SK-N-SH (cell line): ENCODE measurements around the gene ANKS1B. TPM values are rescaled to one million over a fixed set of nuclear protein-coding genes. Genes with fewer than 3 reads are reported as not detected.

Source experiments
- CTCF ChIA-PET: fragments of 300-600, 350-600 bp; formaldehyde crosslinking; extraction: SDS; loops from one replicate; lab custom pipeline; 2021; lab: Yijun Ruan, JAX
- POLR2A ChIA-PET: fragments of 350-600 bp; sonication (Branson Sonifier 250); formaldehyde crosslinking; extraction: SDS; loops from one replicate; lab custom pipeline; 2020; ENCODE audit warnings: antibody characterized with exemption, inconsistent platforms; lab: Yijun Ruan, JAX
- DNase-seq: peaks from one replicate; pipeline ENCODE4 v3.0.0; 2012
- H2AFZ ChIP-seq: fragments of 200-600 bp; sonication (generic); 2 replicates; pipeline ENCODE4 v1.8.1; 2016; ENCODE audit warnings: antibody characterized with exemption, mild to moderate bottlenecking, low read depth
- H3F3A ChIP-seq: fragments of 200-600 bp; sonication (generic); replicated peaks from 2 replicates; pipeline ENCODE3; 2016; ENCODE audit warnings: antibody characterized with exemption, mild to moderate bottlenecking; ENCODE audit not compliant: insufficient read depth
- H3K27ac ChIP-seq, 2 experiments: fragments of 200-500 bp in 1 of 2; fragments of 200-600 bp in 1 of 2; sonication (Bioruptor generic) in 1 of 2; sonication (generic), shearing (Covaris generic) in 1 of 2; 2 replicates each; pipeline versions ENCODE4 v1.5.1 to v1.6.1; 2014 to 2016; ENCODE audit warnings: low read depth in 2 of 2, inconsistent platforms in 1 of 2, low read length in 1 of 2, mild to moderate bottlenecking in 1 of 2, mixed read lengths in 1 of 2
- H3K27me3 ChIP-seq: fragments of 200-600 bp; sonication (generic), shearing (Covaris generic); 2 replicates; pipeline ENCODE4 v1.6.1; 2016; ENCODE audit warnings: mixed run types; ENCODE audit not compliant: insufficient read depth
- H3K36me3 ChIP-seq, 2 experiments: fragments of 200-500 bp in 1 of 2; fragments of 200-600 bp in 1 of 2; sonication (Bioruptor generic) in 1 of 2; sonication (generic) in 1 of 2; replicated peaks in 1 of 2; 2 replicates each; pipeline versions ENCODE3 to v1.5.1; 2014 to 2016; ENCODE audit warnings: low read length in 1 of 2, mild to moderate bottlenecking in 1 of 2; ENCODE audit not compliant: insufficient read depth in 2 of 2, control insufficient read depth in 1 of 2
- H3K4me1 ChIP-seq, 2 experiments: fragments of 200-500 bp in 1 of 2; fragments of 200-600 bp in 1 of 2; sonication (Bioruptor generic) in 1 of 2; sonication (generic), shearing (Covaris generic) in 1 of 2; 2 replicates each; pipeline versions ENCODE4 v1.5.1 to v1.6.1; 2014 to 2016; ENCODE audit warnings: low read depth in 1 of 2, low read length in 1 of 2, mixed run types in 1 of 2; ENCODE audit not compliant: insufficient read depth in 2 of 2, control insufficient read depth in 1 of 2
- H3K4me2 ChIP-seq: fragments of 200-600 bp; sonication (generic), shearing (Covaris generic); 2 replicates; pipeline ENCODE4 v1.6.1; 2017; ENCODE audit warnings: mixed run types
- H3K4me3 ChIP-seq, 2 experiments: fragments of 200-500 bp in 1 of 2; fragments of 200-600 bp in 1 of 2; sonication (Bioruptor generic) in 1 of 2; sonication (generic), shearing (Covaris generic) in 1 of 2; 2 replicates each; pipeline versions ENCODE4 v1.5.1 to v1.8.1; 2014 to 2016; ENCODE audit warnings: low read depth in 2 of 2, inconsistent platforms in 1 of 2, low read length in 1 of 2, mild to moderate bottlenecking in 1 of 2, mixed read lengths in 1 of 2, moderate library complexity in 1 of 2
- H3K79me2 ChIP-seq: fragments of 200-600 bp; sonication (generic); 2 replicates; pipeline ENCODE4 v1.8.1; 2017; ENCODE audit warnings: mild to moderate bottlenecking; ENCODE audit not compliant: insufficient read depth
- H3K9ac ChIP-seq: fragments of 200-600 bp; sonication (generic); 2 replicates; pipeline ENCODE4 v1.6.1; 2017; ENCODE audit warnings: mixed run types
- H3K9me2 ChIP-seq: fragments of 200-600 bp; sonication (generic); 2 replicates; pipeline ENCODE4 v1.6.1; 2017; ENCODE audit warnings: mixed run types
- H3K9me3 ChIP-seq: fragments of 200-600 bp; sonication (generic); 2 replicates; pipeline ENCODE4 v1.6.1; 2017; ENCODE audit warnings: mixed run types, mild to moderate bottlenecking, moderate library complexity
- H4K20me1 ChIP-seq: fragments of 200-600 bp; sonication (generic); 2 replicates; pipeline ENCODE4 v1.6.1; 2017; ENCODE audit warnings: mild to moderate bottlenecking, mixed run types; ENCODE audit not compliant: insufficient read depth
- CHD2 ChIP-seq: fragments of 150-350 bp; IDR thresholded peaks from 2 replicates; pipeline ENCODE4 v1.6.1; 2018; ENCODE audit warnings: low read length; ENCODE audit not compliant: partially characterized antibody
- CTCF ChIP-seq: fragments of 200-600 bp; sonication (generic); IDR thresholded peaks from 2 replicates; pipeline ENCODE4 v1.6.1; 2017; ENCODE audit warnings: antibody characterized with exemption, mild to moderate bottlenecking, moderate library complexity
- EP300 ChIP-seq, 2 experiments: IDR thresholded peaks; 2 replicates each; pipeline versions ENCODE4 v1.4.0 to v1.6.1; 2012; ENCODE audit warnings: borderline replicate concordance in 1 of 2, low read depth in 1 of 2, low read length in 1 of 2
- EZH2phosphoT487 ChIP-seq: fragments of 200-600 bp; sonication (generic); IDR thresholded peaks from 2 replicates; pipeline ENCODE4 v1.6.1; 2017; ENCODE audit warnings: low read depth, mixed run types, mild to moderate bottlenecking, antibody characterized with exemption, moderate library complexity, borderline replicate concordance
- FOSL2 ChIP-seq: IDR thresholded peaks from 2 replicates; pipeline ENCODE4 v1.4.0; 2012; ENCODE audit warnings: low read depth, mild to moderate bottlenecking, moderate library complexity, borderline replicate concordance
- FOXJ3 ChIP-seq: sonication (generic); formaldehyde crosslinking; IDR thresholded peaks from 2 replicates; pipeline ENCODE4 v1.5.1; 2020; ENCODE audit warnings: mild to moderate bottlenecking, missing genetic modification reagents
- FOXM1 ChIP-seq: IDR thresholded peaks from 2 replicates; pipeline ENCODE4 v1.4.0; 2012; ENCODE audit warnings: low read depth, mild to moderate bottlenecking
- GATA2 ChIP-seq: sonication (generic); formaldehyde crosslinking; IDR thresholded peaks from 2 replicates; pipeline ENCODE4 v1.5.0; 2020; ENCODE audit warnings: mild to moderate bottlenecking, missing genetic modification reagents
- MAX ChIP-seq: IDR thresholded peaks from 2 replicates; pipeline ENCODE4 v1.4.0; 2012; ENCODE audit warnings: low read depth
- MXI1 ChIP-seq: IDR thresholded peaks from 2 replicates; pipeline ENCODE4 v1.6.1; 2012; ENCODE audit warnings: mild to moderate bottlenecking, low read depth, low read length, improper control_type of control experiment
- POLR2AphosphoS5 ChIP-seq: IDR thresholded peaks from 2 replicates; pipeline ENCODE4 v1.6.1; 2012; ENCODE audit warnings: low read depth, low read length
- RCOR1 ChIP-seq: fragments of 150-350 bp; IDR thresholded peaks from 2 replicates; pipeline ENCODE4 v1.6.1; 2017; ENCODE audit warnings: antibody characterized with exemption, low read length
- RFX5 ChIP-seq: IDR thresholded peaks from 2 replicates; pipeline ENCODE4 v1.6.1; 2012; ENCODE audit warnings: mild to moderate bottlenecking, improper control_type of control experiment, low read length
- SIN3A ChIP-seq: IDR thresholded peaks from 2 replicates; pipeline ENCODE4 v1.6.1; 2012; ENCODE audit warnings: low read depth, mild to moderate bottlenecking, low read length, moderate library complexity, borderline replicate concordance
- SMC3 ChIP-seq: IDR thresholded peaks from 2 replicates; pipeline ENCODE4 v1.6.1; 2012; ENCODE audit warnings: low read depth, low read length, improper control_type of control experiment
- TCF12 ChIP-seq: IDR thresholded peaks from 2 replicates; pipeline ENCODE4 v1.4.0; 2012
- USF1 ChIP-seq: IDR thresholded peaks from 2 replicates; pipeline ENCODE4 v1.4.0; 2012; ENCODE audit warnings: low read depth, borderline replicate concordance
- USF2 ChIP-seq: fragments of 150-350 bp; IDR thresholded peaks from 2 replicates; pipeline ENCODE4 v1.6.1; 2017; ENCODE audit warnings: antibody characterized with exemption, low read length, low read depth, borderline replicate concordance
- YY1 ChIP-seq: IDR thresholded peaks from 2 replicates; pipeline ENCODE4 v1.4.0; 2012; ENCODE audit warnings: low read depth, mild to moderate bottlenecking
- WGBS: methylation state at CpG from one replicate; pipeline ENCODE4 v1.1.6; 2017; ENCODE audit warnings: low lambda C conversion rate; 5-methylcytosine and 5-hydroxymethylcytosine counted together
- polyA plus RNA-seq, 3 experiments: library from polyadenylated mRNA; depleted of rRNA; stranded (reverse); fragments of >200 nt; gene quantifications; 2 replicates each; pipeline ENCODE4 v1.2.3, GENCODE V29; 2012
- TF ChIP-seq, protein P1 (sequence below): IDR thresholded peaks from 2 replicates; pipeline ENCODE4; 2012
- TF ChIP-seq, protein P2 (sequence below): fragments of 150-350 bp; IDR thresholded peaks from 2 replicates; pipeline ENCODE4 v1.6.1; 2016; ENCODE audit warnings: mild to moderate bottlenecking, low read depth, low read length

ANKS1B gene
- polyA plus RNA-seq, 1 of the 3 experiments (the other 2 are of a cell fraction), result 1.8 TPM

DNA sequence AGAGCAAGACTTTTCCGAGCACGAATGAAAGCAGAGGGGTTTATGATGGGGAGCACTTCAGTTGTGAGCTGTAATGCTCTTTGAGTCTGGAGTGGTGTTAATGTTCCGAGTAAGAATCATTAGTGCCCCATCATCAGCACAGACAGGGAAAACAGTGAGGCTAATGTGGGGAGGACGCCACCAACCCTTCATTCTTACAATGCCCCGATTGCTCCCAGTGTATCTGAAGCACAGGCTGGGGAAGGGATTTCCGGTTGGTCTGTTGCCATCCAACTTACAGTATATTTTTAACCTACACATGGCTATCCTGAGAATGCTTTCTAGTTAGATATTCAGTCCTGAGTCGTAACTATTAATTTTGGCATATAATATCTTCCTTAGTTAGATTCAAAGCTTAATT, 1198.1 kb downstream of the ANKS1B start:
- ChIA-PET CTCF (no interaction called here), POLR2A (no interaction called here)
- Histone ChIP-seq H3K9me2 (no peaks in the 10 kb centered on the region), H3K9me3 (no peaks in the 10 kb centered on the region), H2AFZ (no peak overlapping the region), H4K20me1 (no peaks in the 10 kb centered on the region), H3K4me2 (no peak overlapping the region), H3K36me3 (no peaks in the 10 kb centered on the region), H3K27me3 (0 out of 2 replicates have a peak, but pooled peaks cover 7% of the 10 kb centered on the region), H3K27ac (no peak overlapping the region), H3K4me1 (no peaks in the 10 kb centered on the region; a peak in 1 of 4 replicates), H3F3A (no peaks in the 10 kb centered on the region), H3K4me3 (no peak overlapping the region), H3K9ac (no peak overlapping the region), H3K79me2 (no peaks in the 10 kb centered on the region)
- no peak for DNase-seq
- WGBS, result 72% methylated on average over 7 of the region's 7 CpGs
- TF ChIP-seq FOXM1 (no peak), USF2 (no peak), CTCF (no peak)

- CTCF ChIA-PET, result interaction anchor here (1.3 to 1.8 kb wide), 2 partner anchors 29 to 215 kb away, joined by 3 to 7 read pairs; no protein-coding TSS in a partner anchor
- H3K4me3 ChIP-seq, result no peak overlapping the region
- 0 out of 2 replicates have a peak, but pooled peaks cover 7% of the 10 kb centered on the region for H3K27me3 ChIP-seq
- no peak overlapping the region for H3K4me2 ChIP-seq
- no peaks in the 10 kb centered on the region for H3K36me3 ChIP-seq
- TF ChIP-seq, protein P1, sequence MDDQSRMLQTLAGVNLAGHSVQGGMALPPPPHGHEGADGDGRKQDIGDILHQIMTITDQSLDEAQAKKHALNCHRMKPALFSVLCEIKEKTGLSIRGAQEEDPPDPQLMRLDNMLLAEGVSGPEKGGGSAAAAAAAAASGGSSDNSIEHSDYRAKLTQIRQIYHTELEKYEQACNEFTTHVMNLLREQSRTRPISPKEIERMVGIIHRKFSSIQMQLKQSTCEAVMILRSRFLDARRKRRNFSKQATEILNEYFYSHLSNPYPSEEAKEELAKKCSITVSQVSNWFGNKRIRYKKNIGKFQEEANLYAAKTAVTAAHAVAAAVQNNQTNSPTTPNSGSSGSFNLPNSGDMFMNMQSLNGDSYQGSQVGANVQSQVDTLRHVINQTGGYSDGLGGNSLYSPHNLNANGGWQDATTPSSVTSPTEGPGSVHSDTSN, result no peak
- TF ChIP-seq EP300 (IDR thresholded peaks at IDR 0.05; ENCODE audit: borderline replicate concordance in 1 of 2, low read depth in 1 of 2, low read length in 1 of 2), result no peak
- TF ChIP-seq RCOR1, result no peak
- no peak for TF ChIP-seq MXI1
- TF ChIP-seq RFX5, result no peak
- no peak for TF ChIP-seq YY1
- no peak for TF ChIP-seq POLR2AphosphoS5
- TF ChIP-seq FOSL2, result no peak
- no peak for TF ChIP-seq SIN3A
- TF ChIP-seq CHD2, result no peak
- no peak for TF ChIP-seq USF2
- no peak for TF ChIP-seq TCF12
- no peak for TF ChIP-seq FOXJ3
- TF ChIP-seq, protein P2, sequence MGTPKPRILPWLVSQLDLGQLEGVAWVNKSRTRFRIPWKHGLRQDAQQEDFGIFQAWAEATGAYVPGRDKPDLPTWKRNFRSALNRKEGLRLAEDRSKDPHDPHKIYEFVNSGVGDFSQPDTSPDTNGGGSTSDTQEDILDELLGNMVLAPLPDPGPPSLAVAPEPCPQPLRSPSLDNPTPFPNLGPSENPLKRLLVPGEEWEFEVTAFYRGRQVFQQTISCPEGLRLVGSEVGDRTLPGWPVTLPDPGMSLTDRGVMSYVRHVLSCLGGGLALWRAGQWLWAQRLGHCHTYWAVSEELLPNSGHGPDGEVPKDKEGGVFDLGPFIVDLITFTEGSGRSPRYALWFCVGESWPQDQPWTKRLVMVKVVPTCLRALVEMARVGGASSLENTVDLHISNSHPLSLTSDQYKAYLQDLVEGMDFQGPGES, result no peak
- TF ChIP-seq FOXM1, result no peak
- TF ChIP-seq USF1, result no peak
- no peak for TF ChIP-seq SMC3
- TF ChIP-seq EZH2phosphoT487, result no peak
- no peak for TF ChIP-seq MAX
- no peak for TF ChIP-seq GATA2 (CRISPR knock-in tag)
- H3F3A ChIP-seq, result no peaks in the 10 kb centered on the region
- no peaks in the 10 kb centered on the region; a peak in 1 of 4 replicates for H3K4me1 ChIP-seq
- no peaks in the 10 kb centered on the region for H3K79me2 ChIP-seq
- no peaks in the 10 kb centered on the region for H4K20me1 ChIP-seq
- DNase-seq, result no peak
- H3K27ac ChIP-seq, result no peak overlapping the region
- no peak overlapping the region for H3K9ac ChIP-seq
- no peak overlapping the region for H2AFZ ChIP-seq
- no peaks in the 10 kb centered on the region for H3K9me3 ChIP-seq
- no peaks in the 10 kb centered on the region for H3K9me2 ChIP-seq
- 61% methylated on average over 2 of the region's 2 CpGs for WGBS
- POLR2A ChIA-PET, result no interaction called here
Observed at GRCh38 chr12:98783420-98783819, 1201.3 kb downstream of the ANKS1B start.
